Measurements from ENCODE around the gene MMD.

MMD gene

DNA sequence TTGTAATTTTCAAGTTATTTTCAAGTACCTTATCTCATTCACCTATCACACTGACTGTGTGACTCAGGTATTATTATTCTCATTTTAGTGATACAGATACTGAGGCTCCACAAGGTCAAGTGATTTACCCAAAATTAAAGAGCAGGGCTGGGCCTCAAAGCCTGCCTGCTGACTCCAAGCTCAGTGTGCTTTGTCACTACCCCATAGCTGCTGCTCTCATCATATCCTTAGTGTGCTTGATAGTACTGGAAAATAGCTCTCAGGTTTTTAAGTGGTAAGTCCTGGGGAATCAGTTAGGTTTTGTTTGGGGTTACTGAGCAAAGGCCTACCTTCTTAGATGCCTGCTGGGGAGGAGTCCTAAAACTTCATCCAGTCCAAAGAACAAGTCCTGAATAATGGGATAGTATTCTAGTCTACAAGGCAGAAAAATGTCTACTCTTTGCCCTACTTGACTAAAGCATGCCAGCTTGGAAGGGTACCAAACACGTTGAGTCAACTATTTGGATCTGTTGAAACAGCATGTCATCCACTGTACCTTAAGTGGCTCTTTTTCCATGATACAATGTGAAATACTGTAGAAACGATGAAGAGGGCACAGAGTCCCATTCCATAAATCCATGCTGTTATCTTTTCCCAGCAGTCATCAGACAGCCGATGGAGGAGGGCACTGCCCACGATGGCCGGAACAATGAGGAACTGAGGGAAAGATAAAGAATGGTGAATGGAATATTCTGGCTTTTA lies 10.7 kb downstream of the MMD start:
- Histone ChIP-seq H3K9me2 (replicated peaks; ENCODE audit: insufficient read depth, low read length) (no peaks in the 10 kb centered on the region), H3K79me2 (ENCODE audit: insufficient read depth, low read length) (no peaks in the 10 kb centered on the region), H3K27me3 (ENCODE audit: low read length) (no peaks in the 10 kb centered on the region), H3K9ac (ENCODE audit: low read length) (no peak overlapping the region), H2AFZ (ENCODE audit: low read depth, low read length, severe bottlenecking) (no peak overlapping the region), H3K36me3 (ENCODE audit: low read length) (peaks cover 23% of the 10 kb centered on the region), H3K4me3 (ENCODE audit: insufficient read depth, low read length, poor library complexity, severe bottlenecking) (no peak overlapping the region), H3K4me2 (ENCODE audit: low read depth, low read length, poor library complexity, severe bottlenecking) (no peak overlapping the region), H4K20me1 (ENCODE audit: low read depth, low read length) (no peaks in the 10 kb centered on the region; the same call in 1 of the 2 replicates), H3F3A (ENCODE audit: insufficient read depth) (no peaks in the 10 kb centered on the region), H3K9me3 (ENCODE audit: insufficient read depth, low read length) (no peaks in the 10 kb centered on the region), H3K27ac (ENCODE audit: low read depth, low read length) (no peak overlapping the region)
- TF ChIP-seq EZH2phosphoT487 (conservative IDR thresholded peaks at IDR 0.05; ENCODE audit: low read length): no peak
- no peak for TF ChIP-seq CTCF (IDR thresholded peaks at IDR 0.05; ENCODE audit: insufficient read depth, low read length, poor library complexity, severe bottlenecking)

- H3K4me3 ChIP-seq (ENCODE audit: insufficient read depth, low read length, poor library complexity, severe bottlenecking): no peak overlapping the region
- no peaks in the 10 kb centered on the region for H3K9me2 ChIP-seq (replicated peaks; ENCODE audit: insufficient read depth, low read length)
- peaks cover 23% of the 10 kb centered on the region for H3K36me3 ChIP-seq (ENCODE audit: low read length)
- H3F3A ChIP-seq (ENCODE audit: insufficient read depth): no peaks in the 10 kb centered on the region
- TF ChIP-seq CTCF (IDR thresholded peaks at IDR 0.05; ENCODE audit: insufficient read depth, low read length, poor library complexity, severe bottlenecking): no peak
- TF ChIP-seq EZH2phosphoT487 (conservative IDR thresholded peaks at IDR 0.05; ENCODE audit: low read length): no peak
- H3K4me2 ChIP-seq (ENCODE audit: low read depth, low read length, poor library complexity, severe bottlenecking): no peak overlapping the region
- H3K27ac ChIP-seq (ENCODE audit: low read depth, low read length): no peak overlapping the region
- H3K9ac ChIP-seq (ENCODE audit: low read length): no peak overlapping the region
- H4K20me1 ChIP-seq (ENCODE audit: low read depth, low read length): no peaks in the 10 kb centered on the region
- no peaks in the 10 kb centered on the region for H3K27me3 ChIP-seq (ENCODE audit: low read length)
- H2AFZ ChIP-seq (ENCODE audit: low read depth, low read length, severe bottlenecking): no peak overlapping the region
- H3K79me2 ChIP-seq (ENCODE audit: insufficient read depth, low read length): no peaks in the 10 kb centered on the region
- H3K9me3 ChIP-seq (ENCODE audit: insufficient read depth, low read length): no peaks in the 10 kb centered on the region
These were observed 12.4 kb downstream of the MMD start for GRCh38 chr17:55409030-55409800.

DNA sequence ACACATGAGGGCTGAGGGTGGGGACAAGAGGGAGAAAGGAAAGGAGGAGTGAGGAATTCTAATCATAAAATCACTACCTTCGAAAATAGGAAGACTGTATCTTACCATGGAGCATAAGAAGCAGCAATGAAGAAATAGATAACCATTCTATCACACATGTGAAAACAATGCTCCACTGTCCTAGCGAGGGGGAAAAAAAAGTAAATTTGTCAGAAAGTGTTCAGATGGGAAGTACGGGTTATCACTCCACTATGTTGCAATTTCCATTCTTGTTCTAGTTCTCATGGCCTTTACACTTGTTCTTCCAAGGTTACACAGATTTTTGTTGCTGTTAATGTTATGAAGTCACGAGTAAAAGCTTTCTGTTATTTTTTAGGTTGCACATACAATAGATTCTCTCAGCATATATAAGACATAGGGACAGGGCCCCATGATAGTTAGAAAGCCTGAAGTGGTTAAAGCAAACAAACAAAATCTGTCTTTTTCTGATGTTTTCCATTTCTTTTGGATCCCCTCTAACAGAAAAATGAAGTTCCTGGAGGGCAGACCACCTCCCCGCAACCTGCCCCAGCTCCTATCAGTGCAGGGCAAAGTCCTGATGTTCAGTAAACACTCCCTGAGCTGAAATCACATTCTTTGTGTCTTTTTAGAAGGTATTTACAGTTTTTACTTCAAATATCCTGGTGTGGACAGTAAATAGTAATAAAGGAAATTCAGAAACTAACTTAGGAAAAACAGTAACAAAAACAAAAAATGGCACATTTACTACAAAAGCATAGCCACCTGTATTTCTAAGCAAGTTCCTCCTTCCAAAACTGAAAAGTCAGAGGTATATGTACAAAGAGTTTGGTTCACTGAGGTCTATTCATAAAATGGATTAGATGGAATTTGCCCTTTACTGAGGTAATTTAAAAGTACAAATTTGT lies 13.7 kb downstream of the MMD start:
- H3K4me2 ChIP-seq (ENCODE audit: low read depth, low read length, poor library complexity, severe bottlenecking): no peak overlapping the region
- H3K36me3 ChIP-seq (ENCODE audit: low read length): peaks cover 17% of the 10 kb centered on the region
- H3K9ac ChIP-seq (ENCODE audit: low read length): no peak overlapping the region
- H3K4me3 ChIP-seq (ENCODE audit: insufficient read depth, low read length, poor library complexity, severe bottlenecking): no peak overlapping the region
- no peaks in the 10 kb centered on the region for H3K9me3 ChIP-seq (ENCODE audit: insufficient read depth, low read length)
- no peaks in the 10 kb centered on the region for H3K27me3 ChIP-seq (ENCODE audit: low read length)
- no peaks in the 10 kb centered on the region for H3K79me2 ChIP-seq (ENCODE audit: insufficient read depth, low read length)
- TF ChIP-seq CTCF (IDR thresholded peaks at IDR 0.05; ENCODE audit: insufficient read depth, low read length, poor library complexity, severe bottlenecking): no peak
- TF ChIP-seq EZH2phosphoT487 (conservative IDR thresholded peaks at IDR 0.05; ENCODE audit: low read length): no peak
- no peak overlapping the region for H3K27ac ChIP-seq (ENCODE audit: low read depth, low read length)
- no peaks in the 10 kb centered on the region for H4K20me1 ChIP-seq (ENCODE audit: low read depth, low read length)
- H2AFZ ChIP-seq (ENCODE audit: low read depth, low read length, severe bottlenecking): no peak overlapping the region
- H3K9me2 ChIP-seq (replicated peaks; ENCODE audit: insufficient read depth, low read length): no peaks in the 10 kb centered on the region
- H3F3A ChIP-seq (ENCODE audit: insufficient read depth): no peaks in the 10 kb centered on the region

Data from SU-DHL-6 (cell line).